SJCRH30 (cell line): Measurements from ENCODE around the gene DENND4C. TPM values are rescaled to one million over a fixed set of nuclear protein-coding genes. Genes with fewer than 3 reads are reported as not detected.
"Not testable (repeated sequence)": the region's sequence is repeated elsewhere in the genome, so short reads cannot be mapped to it uniquely, and the experiment has no call there.

Source experiments
- DNase-seq, 2 experiments: peaks; one replicate each; pipeline ENCODE4 v3.0.0-alpha.2; 2015 to 2020
- H3K27ac ChIP-seq: fragments of 250-450 bp; sonication (Bioruptor Pico); 2 replicates; pipeline ENCODE4 v1.5.1; 2020; ENCODE audit warnings: mild to moderate bottlenecking, moderate library complexity
- H3K27me3 ChIP-seq: fragments of 250-450 bp; sonication (Bioruptor Pico); 2 replicates; pipeline ENCODE4 v1.5.1; 2020; ENCODE audit warnings: mild to moderate bottlenecking, moderate library complexity
- H3K36me3 ChIP-seq: fragments of 250-450 bp; sonication (Bioruptor Pico); 2 replicates; pipeline ENCODE4 v1.5.1; 2020; ENCODE audit warnings: mild to moderate bottlenecking, moderate library complexity
- H3K4me1 ChIP-seq: fragments of 250-450 bp; sonication (Bioruptor Pico); 2 replicates; pipeline ENCODE4 v1.5.1; 2020; ENCODE audit warnings: mild to moderate bottlenecking, moderate library complexity
- H3K4me3 ChIP-seq: fragments of 250-450 bp; sonication (Bioruptor Pico); 2 replicates; pipeline ENCODE4 v1.5.1; 2020; ENCODE audit warnings: mild to moderate bottlenecking, moderate library complexity
- H3K9me3 ChIP-seq: fragments of 250-450 bp; sonication (Bioruptor Pico); replicated peaks from 2 replicates; pipeline ENCODE4 v1.5.1; 2020; ENCODE audit warnings: mild to moderate bottlenecking, moderate library complexity
- total RNA-seq: library from RNA; depleted of rRNA; stranded (reverse); fragments of >200 nt; shearing (Covaris generic); gene quantifications from 2 replicates; pipeline ENCODE4 v1.2.3, GENCODE V29; 2014

Gene DENND4C
- total RNA-seq, 1 experiment from 2014 or later = 17.4 TPM

GRCh38 chr9:19336166-19336565 lies 105.7 kb downstream of the DENND4C start:
- H3K4me1 ChIP-seq = no peaks in the 10 kb centered on the region
- H3K36me3 ChIP-seq = no peaks in the 10 kb centered on the region
- H3K9me3 ChIP-seq = no peaks in the 10 kb centered on the region
- H3K27me3 ChIP-seq = no peaks in the 10 kb centered on the region
- H3K27ac ChIP-seq = no peak overlapping the region
- H3K4me3 ChIP-seq = no peak overlapping the region
- no peak for DNase-seq

- Histone ChIP-seq H3K27ac (no peak overlapping the region), H3K4me1 (no peaks in the 10 kb centered on the region), H3K4me3 (no peak overlapping the region), H3K9me3 (no peaks in the 10 kb centered on the region), H3K27me3 (no peaks in the 10 kb centered on the region), H3K36me3 (0 out of 2 replicates have a peak, but pooled peaks cover 2% of the 10 kb centered on the region)
- DNase-seq = no peak
Observed at GRCh38 chr9:19342947-19343346, 112.5 kb downstream of the DENND4C start.

- no peak for DNase-seq
- no peaks in the 10 kb centered on the region for H3K27me3 ChIP-seq
- H3K36me3 ChIP-seq = peaks cover 3% of the 10 kb centered on the region; the same call in 1 of the 2 replicates
- no peaks in the 10 kb centered on the region for H3K9me3 ChIP-seq
- H3K27ac ChIP-seq = no peak overlapping the region
- no peak overlapping the region for H3K4me3 ChIP-seq
- H3K4me1 ChIP-seq = no peaks in the 10 kb centered on the region
Observed at GRCh38 chr9:19358701-19359100, 128.2 kb downstream of the DENND4C start.

GRCh38 chr9:19369107-19369506 lies 138.6 kb downstream of the DENND4C start:
- no peak overlapping the region for H3K4me3 ChIP-seq
- no peak overlapping the region for H3K27ac ChIP-seq
- H3K4me1 ChIP-seq = no peaks in the 10 kb centered on the region
- no peak for DNase-seq
- no peaks in the 10 kb centered on the region for H3K27me3 ChIP-seq
- no peaks in the 10 kb centered on the region for H3K9me3 ChIP-seq
- peaks cover 8% of the 10 kb centered on the region for H3K36me3 ChIP-seq

GRCh38 chr9:19371942-19372341 lies 141.4 kb downstream of the DENND4C start:
- H3K9me3 ChIP-seq = no peaks in the 10 kb centered on the region
- no peak overlapping the region for H3K4me3 ChIP-seq
- peaks cover 36% of the 10 kb centered on the region for H3K36me3 ChIP-seq
- H3K27ac ChIP-seq = no peak overlapping the region
- DNase-seq = no peak
- H3K27me3 ChIP-seq = no peaks in the 10 kb centered on the region
- no peaks in the 10 kb centered on the region for H3K4me1 ChIP-seq

GRCh38 chr9:19372567-19372966 lies 142.1 kb downstream of the DENND4C start:
- Histone ChIP-seq H3K9me3 (no peaks in the 10 kb centered on the region), H3K36me3 (peaks cover 42% of the 10 kb centered on the region), H3K27ac (no peak overlapping the region), H3K27me3 (no peaks in the 10 kb centered on the region), H3K4me1 (no peaks in the 10 kb centered on the region), H3K4me3 (no peak overlapping the region)
- DNase-seq = no peak

GRCh38 chr9:19373527-19373926 lies 143.0 kb downstream of the DENND4C start:
- Histone ChIP-seq H3K4me3 (no peak overlapping the region), H3K27me3 (no peaks in the 10 kb centered on the region), H3K4me1 (no peaks in the 10 kb centered on the region), H3K27ac (no peak overlapping the region), H3K36me3 (peaks cover 52% of the 10 kb centered on the region), H3K9me3 (no peaks in the 10 kb centered on the region)
- DNase-seq = no peak

- no peak for DNase-seq
- peaks cover 62% of the 10 kb centered on the region for H3K36me3 ChIP-seq
- H3K27ac ChIP-seq = no peak overlapping the region
- H3K4me3 ChIP-seq = no peak overlapping the region
- H3K27me3 ChIP-seq = no peaks in the 10 kb centered on the region
- H3K9me3 ChIP-seq = no peaks in the 10 kb centered on the region
- H3K4me1 ChIP-seq = no peaks in the 10 kb centered on the region
Observed at GRCh38 chr9:19375538-19375937, 145.0 kb downstream of the DENND4C start.

- no peak overlapping the region for H3K4me3 ChIP-seq
- H3K27me3 ChIP-seq = no peaks in the 10 kb centered on the region
- no peaks in the 10 kb centered on the region for H3K9me3 ChIP-seq
- no peaks in the 10 kb centered on the region for H3K4me1 ChIP-seq
- H3K27ac ChIP-seq = no peak overlapping the region
- no peak for DNase-seq
- peaks cover 62% of the 10 kb centered on the region for H3K36me3 ChIP-seq
Observed at GRCh38 chr9:19376931-19377330, 146.4 kb downstream of the DENND4C start.

- DNase-seq = no peak
- Histone ChIP-seq H3K27ac (no peak overlapping the region), H3K27me3 (no peaks in the 10 kb centered on the region), H3K9me3 (no peaks in the 10 kb centered on the region), H3K4me3 (peak overlapping the region; percentile 77), H3K4me1 (no peaks in the 10 kb centered on the region), H3K36me3 (peaks cover 62% of the 10 kb centered on the region)
Observed at GRCh38 chr9:19378164-19378563, 147.7 kb downstream of the DENND4C start.

GRCh38 chr9:19378647-19379046 lies 148.2 kb downstream of the DENND4C start:
- Histone ChIP-seq H3K27ac (no peak overlapping the region; the same call in 1 of the 2 replicates), H3K4me1 (no peaks in the 10 kb centered on the region), H3K27me3 (no peaks in the 10 kb centered on the region), H3K4me3 (peak overlapping the region; percentile 77), H3K9me3 (no peaks in the 10 kb centered on the region), H3K36me3 (peaks cover 59% of the 10 kb centered on the region)
- no peak for DNase-seq

- Histone ChIP-seq H3K36me3 (peaks cover 53% of the 10 kb centered on the region), H3K4me3 (peak overlapping the region; percentile 77), H3K27ac (peak overlapping the region; percentile 87), H3K4me1 (no peaks in the 10 kb centered on the region), H3K9me3 (no peaks in the 10 kb centered on the region), H3K27me3 (no peaks in the 10 kb centered on the region)
- no peak for DNase-seq
Observed at GRCh38 chr9:19379283-19379682, 148.8 kb downstream of the DENND4C start.

GRCh38 chr9:19379697-19380046 lies 149.2 kb downstream of the DENND4C start:
- H3K27ac ChIP-seq = peak overlapping the region; percentile 87
- no peaks in the 10 kb centered on the region for H3K4me1 ChIP-seq
- peak in 1 of 2 experiments; percentile 10 for DNase-seq
- H3K4me3 ChIP-seq = peak overlapping the region; percentile 77
- no peaks in the 10 kb centered on the region for H3K9me3 ChIP-seq
- peaks cover 49% of the 10 kb centered on the region for H3K36me3 ChIP-seq
- no peaks in the 10 kb centered on the region for H3K27me3 ChIP-seq

- Histone ChIP-seq H3K4me3 (peak overlapping the region; percentile 77), H3K27ac (peak overlapping the region; percentile 87; the same call in 1 of the 2 replicates), H3K36me3 (peaks cover 38% of the 10 kb centered on the region), H3K27me3 (no peaks in the 10 kb centered on the region), H3K9me3 (no peaks in the 10 kb centered on the region), H3K4me1 (no peaks in the 10 kb centered on the region)
- DNase-seq = no peak
Observed at GRCh38 chr9:19380826-19381075, 150.3 kb downstream of the DENND4C start.

GRCh38 chr9:19381656-19382055 lies 151.2 kb downstream of the DENND4C start:
- no peak for DNase-seq
- Histone ChIP-seq H3K36me3 (peaks cover 29% of the 10 kb centered on the region), H3K27ac (no peak overlapping the region), H3K9me3 (no peaks in the 10 kb centered on the region), H3K27me3 (no peaks in the 10 kb centered on the region), H3K4me3 (no peak overlapping the region), H3K4me1 (no peaks in the 10 kb centered on the region)

GRCh38 chr9:19385212-19385611 lies 154.7 kb downstream of the DENND4C start:
- not testable (repeated sequence) for H3K36me3 ChIP-seq, H3K4me1 ChIP-seq, H3K4me3 ChIP-seq, H3K9me3 ChIP-seq, H3K27me3 ChIP-seq, DNase-seq, H3K27ac ChIP-seq
